GM15510 (cell line): ENCODE measurements around the gene ADIG.

ENCODE experiments used
- POLR2A ChIP-seq: IDR thresholded peaks from 3 replicates; pipeline ENCODE4 v1.6.1; 2011; ENCODE audit warnings: borderline replicate concordance; ENCODE audit not compliant: insufficient read length; ENCODE audit errors: extremely low read depth

Gene ADIG

GRCh38 chr20:38630727-38631126 is 49.7 kb downstream of the ADIG start:
- no peak for TF ChIP-seq POLR2A

GRCh38 chr20:38631155-38632022 is 50.4 kb downstream of the ADIG start:
- TF ChIP-seq POLR2A = no peak

DNA sequence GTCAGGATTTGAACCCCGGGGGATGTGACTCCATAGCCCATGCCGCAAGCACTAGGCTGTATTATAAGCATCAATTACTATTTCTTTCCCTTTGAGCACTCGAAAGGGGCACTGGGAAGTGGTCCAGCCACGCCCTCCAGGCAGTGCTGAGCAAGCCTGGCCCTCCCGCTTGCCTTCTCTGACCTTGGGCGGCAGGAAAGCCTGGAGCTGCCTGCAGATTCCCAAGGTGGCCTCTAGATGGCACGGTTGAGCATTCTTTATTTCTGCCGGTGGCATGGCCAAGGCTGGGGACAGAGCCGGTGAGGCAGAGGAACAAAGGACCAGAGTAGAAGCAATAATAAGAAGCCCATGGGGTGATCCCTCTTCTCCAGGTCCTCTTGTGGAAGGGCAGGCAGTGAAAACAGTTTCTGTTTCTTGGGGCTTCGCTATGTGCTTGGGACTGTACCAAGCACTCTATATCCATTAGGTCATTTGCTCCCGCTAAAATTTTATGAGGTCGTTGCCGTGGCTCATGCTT is 52.6 kb downstream of the ADIG start:
- no peak for TF ChIP-seq POLR2A

DNA sequence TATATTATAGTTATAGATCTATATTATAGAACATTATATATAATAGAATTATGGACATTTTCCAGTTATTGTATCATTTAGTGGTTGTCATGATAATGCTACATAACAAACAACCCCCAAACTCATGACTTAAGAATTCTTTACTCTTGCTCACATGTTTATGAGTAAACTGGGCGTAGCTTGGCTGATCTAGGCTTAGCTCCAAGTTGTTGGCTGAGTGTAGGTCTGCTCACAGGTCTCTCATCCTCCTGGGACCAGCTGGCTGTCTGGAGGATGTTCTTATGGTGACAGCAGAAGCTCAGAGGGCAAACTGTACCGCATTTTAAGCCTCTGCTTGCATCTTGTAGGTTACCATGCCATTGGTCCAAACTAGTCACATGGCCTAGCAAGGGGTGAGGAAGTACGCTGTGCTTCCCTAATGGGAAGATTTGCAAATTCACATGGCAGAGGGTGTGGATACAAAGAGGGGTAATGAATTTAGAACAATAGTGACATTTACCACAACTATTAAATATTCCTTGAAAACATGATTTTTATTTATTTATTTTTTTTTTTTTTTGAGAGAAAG is 54.8 kb downstream of the ADIG start:
- TF ChIP-seq POLR2A = no peak
